ENCODE data around the gene KLK15.

The KLK15 gene

DNA sequence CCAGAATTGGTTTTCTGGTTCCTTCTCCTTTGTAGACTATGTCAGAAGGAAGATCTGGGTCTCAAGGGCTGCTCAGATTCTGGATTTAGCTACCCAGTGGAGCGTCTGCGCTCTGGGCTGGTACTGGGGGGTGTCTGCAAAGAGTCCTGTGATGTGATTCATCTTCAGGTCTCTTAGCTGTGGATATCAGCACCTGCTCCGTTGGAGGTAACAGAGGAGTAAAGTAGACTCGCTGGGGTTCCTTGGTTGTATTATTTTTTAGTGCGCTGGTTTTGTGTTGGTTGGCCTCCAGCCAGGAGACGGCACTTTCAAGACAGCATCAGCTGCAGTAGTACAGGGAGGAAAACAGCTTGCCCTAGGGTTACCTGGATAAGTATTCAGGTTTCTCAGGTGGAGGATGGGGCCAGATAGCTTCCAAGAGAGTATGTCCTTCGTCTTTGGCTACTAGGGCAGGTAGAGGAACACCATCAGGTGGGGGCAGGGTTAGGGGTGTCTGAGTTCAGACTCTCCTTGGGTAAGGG is 10.4 kb upstream of the KLK15 start:
- DNase-seq (ENCODE audit: low read depth in 1 of 2, low spot score in 1 of 2): no peak

DNA sequence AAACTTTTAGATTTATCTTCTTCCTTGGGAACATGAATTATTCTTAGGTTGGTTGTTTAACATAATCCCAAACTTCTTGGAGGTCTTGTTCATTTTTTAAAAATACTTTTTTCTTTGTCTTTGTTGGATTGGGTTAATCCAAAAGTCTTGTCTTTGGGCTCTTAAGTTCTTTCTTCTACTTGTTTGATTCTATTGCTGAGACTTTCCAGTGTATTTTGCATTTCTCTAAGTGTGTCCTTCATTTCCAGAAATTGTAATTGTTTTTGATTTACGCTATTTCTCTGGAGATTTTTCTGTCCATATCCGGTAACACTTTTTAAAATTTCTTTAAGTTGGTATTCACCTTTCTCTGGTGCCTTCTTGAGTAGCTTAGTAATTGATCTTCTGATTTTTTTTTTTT is 9.8 kb upstream of the KLK15 start:
- no peak for DNase-seq (ENCODE audit: low read depth in 1 of 2, low spot score in 1 of 2)

DNA sequence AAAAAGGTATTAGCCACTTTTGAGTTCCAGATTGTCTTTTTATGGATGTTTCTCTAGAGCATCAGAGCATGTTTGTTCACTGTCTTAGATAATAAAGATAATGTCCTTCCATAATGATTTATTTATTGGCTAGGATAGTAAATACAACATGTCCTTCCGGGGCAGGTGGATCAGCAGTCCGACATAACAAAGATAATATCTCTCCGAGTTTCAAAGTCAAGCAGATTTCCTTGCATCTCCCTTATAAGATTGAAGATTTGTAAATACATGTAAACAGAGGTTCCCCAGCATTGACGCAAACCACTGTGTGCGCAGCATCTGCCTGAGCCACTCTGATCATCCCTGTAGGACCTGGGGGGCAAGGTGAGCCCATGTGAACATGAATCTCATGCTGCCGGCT is 8.8 kb upstream of the KLK15 start:
- no peak for DNase-seq (ENCODE audit: low read depth in 1 of 2, low spot score in 1 of 2)

DNA sequence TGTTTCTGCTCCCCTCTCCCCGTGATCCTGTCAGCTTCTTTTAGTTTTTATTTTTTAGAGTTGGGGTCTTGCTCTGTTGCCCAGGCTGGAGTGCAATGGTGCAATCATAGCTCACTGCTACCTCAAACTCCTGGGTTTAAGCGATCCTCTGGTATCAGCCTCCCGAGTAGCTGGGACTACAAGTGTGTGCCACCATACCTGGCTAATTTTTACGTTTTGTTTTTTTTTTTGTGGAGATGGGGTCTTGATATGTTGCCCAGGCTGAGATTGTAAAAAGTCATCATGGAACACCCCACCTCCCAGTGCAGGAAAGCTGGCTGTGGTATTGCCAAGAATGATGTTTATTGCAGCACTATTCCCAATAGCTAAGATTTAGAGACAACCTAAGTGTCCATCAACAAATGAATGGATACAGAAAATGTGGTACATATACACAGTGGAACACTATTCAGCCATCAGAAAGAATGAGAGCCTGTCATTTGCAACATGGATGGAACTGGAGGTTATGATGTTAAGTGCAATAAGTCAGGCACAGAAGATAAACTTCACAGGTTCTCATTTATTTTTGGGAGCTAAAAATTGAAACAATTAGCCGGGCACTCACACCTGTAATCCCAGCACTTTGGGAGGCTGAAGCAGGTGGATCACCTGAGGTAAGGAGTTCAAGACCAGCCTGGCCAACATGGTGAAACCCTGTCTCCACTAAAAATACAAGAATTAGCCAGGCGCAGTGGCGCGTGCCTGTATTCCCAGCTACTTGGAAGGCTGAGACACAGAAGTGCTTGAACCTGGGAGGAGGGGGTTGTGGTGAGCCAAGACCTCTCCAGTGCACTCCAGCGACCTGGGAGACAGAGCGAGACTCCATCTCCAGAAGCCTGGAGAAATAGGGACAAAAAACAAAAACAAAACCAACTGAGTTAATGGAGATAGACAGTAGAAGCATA is 6.6 kb upstream of the KLK15 start:
- DNase-seq (ENCODE audit: low read depth in 1 of 2, low spot score in 1 of 2): no peak

DNA sequence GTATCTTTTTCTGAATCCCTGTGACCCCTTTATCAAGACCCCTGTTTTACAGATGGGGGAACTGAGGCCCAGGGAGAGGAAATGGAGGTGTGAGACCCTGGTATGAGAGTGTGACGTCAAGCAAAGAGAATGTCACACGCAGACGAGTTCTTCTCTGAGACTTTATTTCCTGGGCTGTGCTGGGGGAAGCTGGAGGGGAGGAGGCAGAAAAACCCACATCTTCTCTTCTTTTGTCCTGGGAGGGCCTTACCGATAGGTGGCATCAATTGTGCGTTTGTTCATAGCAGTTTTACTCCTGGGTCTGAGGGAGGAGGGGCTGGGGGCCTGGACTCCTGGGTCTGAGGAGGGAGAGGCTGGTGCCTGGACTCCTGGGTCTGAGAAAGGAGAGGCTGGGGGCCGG is 4.9 kb upstream of the KLK15 start:
- DNase-seq (ENCODE audit: low read depth in 1 of 2, low spot score in 1 of 2): no peak

DNA sequence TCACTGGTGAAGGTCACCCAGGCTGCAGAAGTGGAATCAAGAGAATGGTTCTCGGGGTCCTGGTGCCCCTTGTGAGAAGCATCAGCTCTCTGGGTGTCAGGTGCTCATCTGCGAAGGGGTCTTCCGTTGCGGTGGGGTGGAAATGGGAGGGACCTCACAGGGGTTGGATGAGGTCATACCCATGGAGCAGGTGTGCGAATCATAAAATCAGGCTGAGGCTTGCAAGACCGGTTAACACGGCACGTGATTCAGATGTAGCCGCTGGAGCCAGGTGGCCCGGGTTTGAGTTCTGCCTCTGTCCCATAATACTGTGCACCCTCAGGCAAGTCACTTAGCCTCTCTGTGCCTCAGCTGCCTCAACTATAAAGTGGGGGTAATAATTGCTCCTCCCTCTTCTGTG is 3.9 kb upstream of the KLK15 start:
- no peak for DNase-seq (ENCODE audit: low read depth in 1 of 2, low spot score in 1 of 2)

DNA sequence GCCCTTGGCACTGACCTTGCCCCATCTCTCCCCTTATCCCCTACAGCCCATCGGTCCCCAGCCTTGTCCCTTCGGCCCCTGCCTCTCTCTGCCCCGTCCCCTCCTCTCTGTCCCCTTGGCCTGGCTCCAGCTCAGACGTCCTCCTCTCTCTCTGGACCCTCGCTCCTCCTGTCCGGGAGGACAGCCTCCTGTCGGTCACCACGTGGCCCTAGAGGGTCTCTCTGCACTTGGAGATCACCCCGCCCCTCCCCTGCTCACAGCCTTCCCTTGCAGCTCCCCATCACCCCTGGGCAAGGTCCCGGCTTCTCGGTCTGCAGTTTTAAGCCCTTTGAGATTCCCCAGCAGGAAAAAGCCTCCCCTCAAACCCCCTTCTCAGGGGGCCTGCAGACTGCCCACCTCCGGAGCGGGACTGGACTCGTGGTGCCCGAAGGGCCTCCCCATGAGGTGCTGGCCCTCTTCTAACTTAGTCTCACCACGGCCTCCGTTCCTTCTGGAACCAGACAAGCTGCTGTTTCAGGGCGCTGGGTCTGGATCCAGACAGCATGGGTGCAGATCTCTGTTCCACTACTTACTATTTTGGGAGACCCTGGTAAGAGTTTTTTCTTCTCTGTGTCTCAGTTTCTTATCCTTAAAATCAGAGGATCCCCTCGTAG is 3.3 kb upstream of the KLK15 start:
- no peak for DNase-seq (ENCODE audit: low read depth in 1 of 2, low spot score in 1 of 2)

DNA sequence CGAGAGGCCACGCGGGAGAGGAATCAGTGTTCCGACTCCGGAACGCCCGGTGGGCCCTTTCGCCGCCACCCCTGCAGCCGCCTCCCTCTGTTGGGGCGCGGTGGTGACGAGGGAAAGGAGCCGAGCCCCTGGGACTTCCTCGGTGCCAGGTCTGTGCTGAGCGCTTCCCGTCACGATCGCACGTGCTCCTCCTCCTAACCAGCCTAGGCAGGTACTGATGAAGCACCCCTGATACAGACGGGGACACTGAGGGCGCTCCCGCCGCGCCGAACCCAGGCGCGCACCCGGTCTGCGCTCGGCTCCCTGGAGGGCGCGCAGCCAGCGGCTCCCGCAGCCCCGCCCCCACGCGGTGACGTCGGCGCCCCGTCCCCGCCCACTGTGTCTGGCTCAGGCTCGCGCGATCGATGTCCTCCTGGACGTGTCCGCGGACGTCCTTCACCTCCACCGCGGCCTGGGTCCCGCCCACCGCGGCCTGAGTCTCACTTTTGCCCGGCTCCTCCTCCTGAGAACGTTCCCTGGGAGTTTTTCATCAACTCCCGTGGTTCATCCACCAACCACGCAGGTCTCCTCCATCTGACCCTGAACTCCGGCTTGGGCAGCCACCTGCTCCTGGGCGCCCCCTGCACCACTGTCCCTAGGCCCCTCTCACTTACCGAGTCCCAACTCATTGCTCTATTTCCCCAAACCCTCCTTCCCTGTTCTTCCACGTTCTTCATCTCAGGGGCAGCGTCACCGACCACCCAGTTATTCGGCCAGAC is 2.6 kb upstream of the KLK15 start:
- peak; percentile 20 to 37 for DNase-seq (ENCODE audit: low read depth in 1 of 2, low spot score in 1 of 2)

DNA sequence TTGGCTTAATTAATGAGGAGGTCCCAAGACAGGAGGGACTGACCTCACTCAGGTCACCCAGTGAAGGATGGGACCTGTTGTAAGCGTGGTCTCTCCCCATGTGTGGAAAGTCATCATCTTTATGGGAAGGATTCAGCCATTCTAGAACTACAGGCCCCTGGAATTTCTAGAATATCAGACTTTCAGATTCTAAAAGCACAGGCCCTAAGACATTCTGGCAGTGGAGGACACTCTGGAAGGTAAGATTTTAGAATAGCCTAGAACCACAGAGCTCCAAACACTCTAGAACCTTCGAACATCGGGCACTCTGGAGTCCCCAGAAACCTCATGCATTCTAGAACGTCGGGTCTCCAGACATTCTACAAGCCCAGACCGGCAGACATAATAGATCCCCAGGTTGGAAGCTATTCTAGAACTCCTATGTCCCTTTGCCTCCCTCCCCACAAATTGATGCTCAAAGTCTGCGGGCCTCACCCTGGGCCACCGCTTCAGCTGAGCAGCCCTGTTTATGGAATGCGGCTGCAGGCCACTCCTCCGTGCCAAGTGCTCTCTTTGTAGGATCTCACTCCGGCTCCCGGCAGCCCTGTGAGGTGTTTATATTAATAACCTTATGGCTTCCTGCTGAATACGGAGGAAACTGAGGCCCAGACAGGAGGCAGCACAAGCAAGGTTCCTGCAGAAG is 1.9 kb upstream of the KLK15 start:
- DNase-seq (ENCODE audit: low read depth in 1 of 2, low spot score in 1 of 2): no peak

DNA sequence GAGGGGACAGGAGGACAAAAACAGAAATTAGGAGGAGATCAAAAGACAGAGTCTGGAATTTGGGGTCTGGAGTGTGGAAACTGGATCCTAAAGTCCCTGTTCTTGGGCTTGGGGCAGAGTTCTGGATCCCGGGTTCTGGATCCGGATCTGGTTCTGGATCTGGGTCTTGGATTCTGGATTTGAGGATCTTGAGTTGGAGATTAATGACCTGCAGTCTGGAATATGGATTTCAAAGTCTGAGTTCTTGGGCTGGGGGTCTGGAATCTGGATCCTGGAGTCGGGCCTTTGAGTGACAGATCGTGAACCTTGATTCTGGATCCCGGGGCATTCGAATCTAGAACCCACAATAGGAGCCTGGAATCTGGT is 411 bp upstream of the KLK15 start:
- DNase-seq (ENCODE audit: low read depth in 1 of 2, low spot score in 1 of 2): no peak

DNA sequence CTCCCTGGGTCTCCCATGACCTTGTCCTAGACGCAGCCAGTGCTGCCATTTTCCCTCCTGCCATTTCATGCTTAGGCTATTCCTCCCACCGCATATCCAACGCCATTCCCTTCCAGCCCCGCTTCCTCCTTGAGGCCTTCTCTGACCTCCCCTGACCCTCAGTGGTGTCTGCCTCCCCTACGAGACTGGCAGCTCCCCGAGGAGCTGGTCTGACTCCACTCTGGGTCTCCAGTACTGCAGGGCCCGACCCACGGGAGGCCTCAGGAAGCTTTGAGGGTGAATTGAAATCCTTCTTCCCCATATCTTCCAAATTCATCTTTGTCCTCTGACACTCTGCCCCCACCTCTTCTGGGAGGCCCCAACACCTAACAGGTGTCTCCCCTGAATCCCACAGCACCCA is 708 bp downstream of the KLK15 start:
- DNase-seq (ENCODE audit: low read depth in 1 of 2, low spot score in 1 of 2): no peak

DNA sequence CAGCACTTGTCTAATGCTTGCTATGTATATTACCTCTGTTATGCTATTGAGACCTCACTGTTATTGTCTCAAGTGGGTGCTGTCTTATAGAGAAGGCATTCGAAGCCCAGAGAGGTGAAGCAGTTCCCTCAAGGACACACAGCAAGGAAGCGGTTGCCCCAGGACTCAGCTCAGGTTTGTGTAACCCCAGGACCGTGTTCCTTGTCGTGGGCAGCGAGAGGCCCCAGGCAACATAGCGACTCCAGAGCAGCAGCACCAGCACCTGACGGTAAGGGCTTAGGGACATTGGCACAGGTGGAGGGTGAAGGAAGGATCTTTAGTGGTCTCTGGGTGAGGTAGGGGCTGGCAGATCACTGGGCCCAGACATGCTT is 2.4 kb downstream of the KLK15 start:
- DNase-seq (ENCODE audit: low read depth in 1 of 2, low spot score in 1 of 2): no peak

DNA sequence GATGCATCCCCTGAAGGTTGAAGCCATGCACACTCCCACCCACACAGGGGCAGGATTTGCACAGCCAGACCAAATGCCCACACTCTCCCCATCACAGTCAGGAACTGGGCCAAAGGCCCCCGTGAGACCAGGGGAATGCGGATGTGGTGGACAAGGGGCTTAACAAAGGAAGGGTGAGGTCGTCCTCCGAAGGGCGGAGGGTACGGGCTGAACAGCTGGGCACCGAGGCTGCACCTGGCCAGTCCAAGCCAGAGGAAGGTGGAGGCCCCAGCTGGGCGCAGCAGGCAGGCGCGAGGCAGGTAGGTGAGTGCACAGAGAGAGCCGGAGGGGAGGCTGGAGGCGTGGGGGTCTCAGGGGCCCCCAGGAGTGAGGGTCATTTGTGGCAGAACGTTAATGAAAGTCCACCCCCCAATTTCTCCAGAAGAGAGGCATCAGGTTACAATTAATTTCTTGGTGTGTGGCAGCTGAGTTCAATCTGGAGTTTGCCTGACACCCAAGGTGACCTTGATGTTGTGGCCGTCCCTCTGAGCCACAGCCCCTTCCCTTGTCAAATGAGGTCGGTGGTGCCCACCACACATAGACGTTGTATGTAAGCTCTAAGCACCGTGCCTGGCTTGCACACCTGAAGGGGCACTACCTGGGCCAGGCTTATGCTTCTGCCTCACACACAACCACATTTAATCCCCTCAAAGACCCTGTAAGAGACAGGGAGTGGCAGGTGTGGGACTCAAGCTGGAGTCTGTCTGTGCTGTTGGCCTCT is 2.9 kb downstream of the KLK15 start:
- DNase-seq (ENCODE audit: low read depth in 1 of 2, low spot score in 1 of 2): no peak

DNA sequence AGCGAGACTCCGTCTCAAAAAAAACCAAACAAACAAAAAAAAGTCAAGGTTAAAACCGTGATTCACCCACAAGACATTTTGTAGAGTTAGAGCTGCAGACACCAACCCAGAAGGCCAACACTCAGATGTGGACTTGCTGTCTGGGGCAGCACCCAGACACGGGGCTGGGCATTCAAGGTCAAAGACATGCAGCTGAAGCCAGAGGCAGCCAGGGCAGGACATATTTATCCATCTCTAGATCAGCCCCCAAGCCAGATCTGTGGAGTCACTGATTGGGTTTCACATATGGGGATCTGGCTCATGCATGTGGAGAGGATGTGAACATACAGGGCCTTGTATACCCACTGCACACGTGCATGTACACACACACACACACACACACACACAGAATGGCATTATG is 3.6 kb downstream of the KLK15 start:
- DNase-seq (ENCODE audit: low read depth in 1 of 2, low spot score in 1 of 2): no peak

DNA sequence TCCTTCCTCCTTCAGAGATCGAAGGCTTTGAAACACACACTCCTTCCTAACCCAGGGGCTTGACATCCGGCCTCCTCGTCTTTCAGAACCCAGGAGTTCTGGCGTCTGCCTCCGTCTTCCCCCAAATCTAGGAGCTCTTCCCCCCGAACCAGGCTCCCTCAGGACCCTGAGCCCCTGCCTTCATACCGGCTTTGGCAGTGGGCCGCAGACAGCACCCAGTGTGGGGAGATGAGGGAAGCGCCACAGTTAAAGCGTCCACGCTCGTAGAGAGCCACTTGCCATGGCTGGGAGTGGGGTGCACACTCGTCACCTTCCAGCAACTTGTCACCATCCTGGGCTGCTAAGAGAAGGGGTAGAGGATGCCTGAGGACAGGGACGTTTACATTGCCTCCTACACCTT is 5.9 kb downstream of the KLK15 start:
- no peak for DNase-seq (ENCODE audit: low read depth in 1 of 2, low spot score in 1 of 2)

DNA sequence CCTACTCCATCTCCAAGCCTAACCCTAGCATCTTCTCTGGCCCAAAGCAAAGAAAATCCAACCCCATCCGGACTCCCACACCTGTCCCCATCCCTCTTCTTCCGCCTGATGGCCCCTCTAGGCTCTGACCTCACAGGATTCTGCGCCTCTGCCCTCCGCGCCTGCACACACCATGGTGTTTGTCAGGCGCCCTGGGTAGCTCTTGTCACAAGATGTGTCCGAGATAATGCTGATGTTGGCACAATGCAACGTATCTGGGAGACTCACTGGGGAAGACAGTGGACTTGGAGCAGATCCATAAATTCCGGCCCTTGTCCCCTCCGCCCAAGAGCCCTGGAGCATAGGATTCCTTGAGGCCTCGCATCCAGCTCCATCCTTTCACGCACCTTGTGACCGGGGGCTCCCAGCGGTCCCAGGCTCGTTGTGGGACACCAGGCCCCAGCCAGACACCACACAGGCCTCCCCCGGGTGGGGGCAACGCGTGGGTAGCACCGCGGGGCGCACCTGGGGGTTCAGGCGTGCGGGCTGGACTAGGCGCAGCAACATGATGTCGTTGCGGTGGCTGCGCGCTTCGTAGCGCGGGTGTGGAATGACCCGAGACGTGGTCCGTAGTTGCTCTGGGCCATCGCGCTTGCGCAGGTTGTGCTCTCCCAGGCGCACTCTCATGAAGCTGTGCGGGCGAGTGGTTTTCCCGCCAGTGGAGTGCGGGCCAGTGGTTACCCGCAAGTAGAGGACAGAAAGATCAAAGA is 6.7 kb downstream of the KLK15 start:
- DNase-seq (ENCODE audit: low read depth in 1 of 2, low spot score in 1 of 2): no peak

DNA sequence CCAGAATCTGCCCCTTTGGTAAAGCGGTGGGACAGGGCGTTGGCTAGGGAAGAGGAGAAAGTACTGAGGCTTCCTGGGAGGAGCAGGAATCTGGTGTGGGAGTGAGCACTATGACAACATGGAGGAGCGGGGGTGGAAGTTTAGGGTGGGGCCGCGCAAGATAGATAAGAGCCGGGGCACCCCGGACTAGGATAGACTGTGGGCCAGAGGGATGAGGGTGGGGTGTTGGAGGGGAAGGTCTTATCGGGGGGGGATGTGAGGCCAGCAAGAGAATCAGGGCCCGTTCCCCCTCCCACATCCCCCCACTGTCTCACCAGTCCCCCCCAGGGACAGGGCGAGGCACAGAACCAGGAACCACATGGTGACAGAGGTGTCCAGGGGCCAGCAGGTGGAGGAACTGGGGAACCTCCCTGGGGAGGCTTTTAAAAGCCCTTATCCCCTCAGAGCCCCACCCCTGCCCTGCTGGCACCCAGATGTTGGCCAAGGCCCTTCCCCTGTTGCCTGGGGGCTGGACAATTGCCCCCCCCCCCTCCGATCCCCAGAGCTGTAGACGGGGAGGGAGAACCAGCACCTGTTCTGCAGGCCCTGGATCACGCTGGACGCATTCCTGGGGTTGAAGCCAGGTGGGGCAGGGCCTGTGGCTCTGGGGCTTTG is 9.9 kb downstream of the KLK15 start, which contains the start of gene KLK1:
KLK1 (minus strand) TSS at position 399 of the 654 bp plus-strand sequence; CDS start at position 360, 39 bp downstream.
- no peak for DNase-seq (ENCODE audit: low read depth in 1 of 2, low spot score in 1 of 2)

DNA sequence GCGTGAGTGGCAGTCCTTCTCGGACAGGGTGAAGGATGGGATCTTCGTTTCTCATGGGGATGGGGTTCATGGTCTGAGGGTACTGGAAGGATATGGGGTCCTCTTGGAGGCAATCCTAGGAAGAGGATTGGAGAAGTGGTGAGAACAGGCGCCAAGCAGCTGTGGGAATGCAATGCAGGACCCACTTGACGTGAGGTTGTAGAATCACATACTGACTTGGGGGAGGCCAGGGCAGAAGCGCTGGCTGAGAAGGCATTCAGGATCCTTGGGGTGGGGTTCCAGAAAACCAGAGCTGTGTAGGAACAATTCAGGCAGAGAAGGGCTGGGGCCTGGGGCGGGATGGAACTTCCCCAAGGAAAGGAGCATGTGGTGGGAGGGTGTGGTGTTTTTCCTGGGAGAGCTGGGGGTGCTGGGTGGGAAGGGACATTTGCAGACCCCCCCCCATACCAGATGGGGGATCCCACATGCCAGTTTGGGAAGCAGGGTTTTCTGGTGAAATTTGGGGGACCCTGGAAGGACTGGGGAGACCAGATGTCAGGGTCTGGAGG is 10.6 kb downstream of the KLK15 start:
- no peak for DNase-seq (ENCODE audit: low read depth in 1 of 2, low spot score in 1 of 2)

DNA sequence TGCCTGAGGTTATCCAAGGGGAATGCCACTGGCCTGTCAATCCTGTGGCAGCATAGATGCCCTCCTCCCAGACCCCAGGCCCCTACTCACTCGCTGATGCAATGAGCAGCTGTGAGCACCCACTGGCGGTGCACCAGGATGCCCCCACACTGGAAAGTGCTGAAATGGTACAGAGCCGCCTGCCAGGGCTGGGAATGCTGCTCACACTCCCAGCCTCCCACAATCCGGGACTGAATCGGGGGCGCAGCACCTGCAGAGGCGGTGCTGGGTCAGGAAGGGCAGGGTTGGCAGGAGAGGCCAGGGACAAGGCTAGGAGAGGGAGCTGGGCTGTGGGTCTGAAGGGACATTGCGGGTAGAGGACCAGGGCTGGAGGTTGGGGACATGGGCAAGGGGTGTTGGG is 11.8 kb downstream of the KLK15 start:
- DNase-seq (ENCODE audit: low read depth in 1 of 2, low spot score in 1 of 2): no peak
